OCI-LY1 (cell line): ENCODE measurements around the gene NCAPD2.

Experiments used
- H2AFZ ChIP-seq: fragments of 200-600 bp; sonication (generic), shearing (Covaris generic); 2 replicates; pipeline ENCODE4 v1.6.0; 2014; ENCODE audit warnings: antibody characterized with exemption, mild to moderate bottlenecking, low read length
- H3F3A ChIP-seq: fragments of 200-600 bp; sonication (generic), shearing (Covaris generic); 2 replicates; pipeline ENCODE4 v1.6.0; 2014; ENCODE audit warnings: mild to moderate bottlenecking, antibody characterized with exemption, low read length, moderate library complexity; ENCODE audit not compliant: insufficient read depth
- H3K27ac ChIP-seq: fragments of 200-600 bp; sonication (generic); 2 replicates; pipeline ENCODE4 v1.5.1; 2014; ENCODE audit warnings: low read length, mixed run types, mild to moderate bottlenecking, low read depth; ENCODE audit not compliant: poor library complexity, severe bottlenecking
- H3K27me3 ChIP-seq: fragments of 200-600 bp; sonication (generic); 2 replicates; pipeline ENCODE4 v1.6.0; 2014; ENCODE audit warnings: antibody characterized with exemption, mild to moderate bottlenecking, low read length, moderate library complexity; ENCODE audit not compliant: insufficient read depth
- H3K36me3 ChIP-seq: fragments of 200-600 bp; sonication (generic); 2 replicates; pipeline ENCODE4 v1.6.1; 2014; ENCODE audit warnings: mild to moderate bottlenecking, antibody characterized with exemption, low read length, moderate library complexity, mixed read lengths; ENCODE audit not compliant: insufficient read depth
- H3K4me1 ChIP-seq: fragments of 200-600 bp; sonication (generic); 2 replicates; pipeline ENCODE4 v1.5.1; 2014; ENCODE audit warnings: mild to moderate bottlenecking, low read length, moderate library complexity; ENCODE audit not compliant: insufficient read depth, severe bottlenecking
- H3K4me2 ChIP-seq: fragments of 200-600 bp; sonication (generic), shearing (Covaris generic); 2 replicates; pipeline ENCODE4 v1.6.1; 2014; ENCODE audit warnings: low read length
- H3K4me3 ChIP-seq: fragments of 200-600 bp; sonication (generic); 2 replicates; pipeline ENCODE4 v1.5.1; 2014; ENCODE audit warnings: low read length, low read depth, mild to moderate bottlenecking, mixed read lengths; ENCODE audit not compliant: poor library complexity, severe bottlenecking
- H3K79me2 ChIP-seq: fragments of 200-600 bp; shearing (Covaris generic); 2 replicates; pipeline ENCODE4 v1.6.1; 2016; ENCODE audit warnings: mixed run types, low read length, mixed read lengths; ENCODE audit not compliant: insufficient read depth
- H3K9ac ChIP-seq: fragments of 200-600 bp; sonication (generic), shearing (Covaris generic); 2 replicates; pipeline ENCODE4 v1.6.1; 2014; ENCODE audit warnings: mild to moderate bottlenecking, low read length, mixed read lengths
- H3K9me2 ChIP-seq: fragments of 200-600 bp; sonication (generic), shearing (Covaris generic); 2 replicates; pipeline ENCODE4 v1.6.1; 2014; ENCODE audit warnings: low read depth, mild to moderate bottlenecking, low read length, mixed read lengths
- H3K9me3 ChIP-seq: fragments of 200-600 bp; shearing (Covaris generic); 2 replicates; pipeline ENCODE4 v1.6.1; 2014; ENCODE audit warnings: low read length, mixed read lengths
- H4K20me1 ChIP-seq: fragments of 200-600 bp; sonication (generic), shearing (Covaris generic); 2 replicates; pipeline ENCODE4 v1.6.0; 2016; ENCODE audit warnings: mild to moderate bottlenecking, low read length; ENCODE audit not compliant: insufficient read depth
- CTCF ChIP-seq: fragments of 200-600 bp; sonication (generic), shearing (Covaris generic); IDR thresholded peaks from 2 replicates; pipeline ENCODE4 v1.5.1; 2017; ENCODE audit warnings: mild to moderate bottlenecking, antibody characterized with exemption, low read length, moderate library complexity, mixed read lengths
- EZH2 ChIP-seq: fragments of 200-600 bp; sonication (generic), shearing (Covaris generic); IDR thresholded peaks from 2 replicates; pipeline ENCODE4 v1.8.0; 2017; ENCODE audit warnings: borderline replicate concordance, mixed run types, mild to moderate bottlenecking, antibody characterized with exemption, low read length, moderate library complexity, mixed read lengths

NCAPD2 gene

DNA sequence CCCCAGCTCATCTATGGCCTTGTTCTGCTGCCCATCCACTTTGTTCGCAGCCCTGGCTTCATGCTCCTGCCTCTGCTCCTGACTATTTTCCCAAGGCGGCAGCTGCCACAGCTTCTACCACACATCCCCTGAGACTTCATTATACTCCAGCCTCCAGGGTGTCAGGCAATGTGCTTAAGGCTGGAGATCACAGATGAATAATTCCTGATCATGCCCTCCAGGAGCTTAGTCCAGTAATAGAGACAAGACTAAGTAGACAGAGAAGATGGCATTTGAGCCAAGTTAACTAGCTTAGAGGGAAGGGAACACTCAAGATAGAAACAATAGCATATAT lies 34.9 kb upstream of the NCAPD2 start:
- H3K9ac ChIP-seq = no peak overlapping the region
- 0 out of 2 replicates have a peak, but pooled peaks cover 3% of the 10 kb centered on the region for H3F3A ChIP-seq
- no peak overlapping the region for H2AFZ ChIP-seq
- H3K4me3 ChIP-seq = no peak overlapping the region
- H3K36me3 ChIP-seq = peaks cover 85% of the 10 kb centered on the region
- no peaks in the 10 kb centered on the region for H4K20me1 ChIP-seq
- H3K79me2 ChIP-seq = no peaks in the 10 kb centered on the region
- H3K4me1 ChIP-seq = peaks cover 44% of the 10 kb centered on the region
- no peaks in the 10 kb centered on the region for H3K9me2 ChIP-seq
- no peaks in the 10 kb centered on the region for H3K27me3 ChIP-seq
- TF ChIP-seq CTCF (no peak), EZH2 (no peak)
- H3K4me2 ChIP-seq = no peak overlapping the region
- H3K27ac ChIP-seq = peak overlapping the region; percentile 49
- no peaks in the 10 kb centered on the region for H3K9me3 ChIP-seq

DNA sequence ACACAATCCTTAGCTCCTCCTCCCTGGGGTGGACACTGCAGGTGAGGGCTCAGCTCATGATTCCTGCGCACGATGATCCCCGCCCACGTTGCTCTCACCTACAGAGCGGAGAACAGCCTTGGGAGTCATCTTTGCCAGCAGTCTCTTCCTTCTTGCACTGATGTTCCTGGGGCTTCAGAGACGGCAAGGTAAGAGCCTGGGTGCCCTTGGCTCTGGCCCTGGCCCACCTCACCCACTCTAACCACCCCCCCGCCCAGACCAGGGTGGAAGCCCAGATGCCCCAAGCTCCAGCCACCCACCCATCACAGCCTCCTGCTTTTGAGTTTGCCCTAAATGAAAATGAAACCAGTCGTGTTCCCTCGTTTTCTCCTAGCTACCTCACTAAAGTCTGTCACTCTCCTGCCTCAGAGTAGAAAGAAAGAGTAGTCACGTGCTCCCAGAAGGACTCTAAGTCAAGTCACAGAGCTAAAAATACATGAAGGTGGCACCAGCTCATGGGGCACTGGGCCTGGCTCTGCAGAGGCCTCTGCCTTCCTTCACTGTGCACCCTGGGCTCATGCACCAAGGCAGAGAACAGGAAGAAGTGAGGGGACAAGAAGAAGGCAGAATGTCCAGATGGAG lies 33.0 kb upstream of the NCAPD2 start:
- Histone ChIP-seq H3K4me1 (peaks cover 55% of the 10 kb centered on the region), H3K36me3 (peaks cover 87% of the 10 kb centered on the region), H3K27ac (peak overlapping the region; percentile 92), H3K4me2 (peak overlapping the region; percentile 16), H2AFZ (no peak overlapping the region), H3K9me2 (no peaks in the 10 kb centered on the region), H4K20me1 (no peaks in the 10 kb centered on the region), H3F3A (0 out of 2 replicates have a peak, but pooled peaks cover 3% of the 10 kb centered on the region), H3K9ac (peak overlapping the region; percentile 46), H3K27me3 (no peaks in the 10 kb centered on the region), H3K9me3 (no peaks in the 10 kb centered on the region), H3K79me2 (no peaks in the 10 kb centered on the region), H3K4me3 (no peak overlapping the region)
- TF ChIP-seq CTCF = no peak
- TF ChIP-seq EZH2 = no peak

- Histone ChIP-seq H3K9ac (peak overlapping the region; percentile 46), H4K20me1 (no peaks in the 10 kb centered on the region), H3K36me3 (peaks cover 94% of the 10 kb centered on the region), H3K27me3 (no peaks in the 10 kb centered on the region), H3K27ac (peak overlapping the region; percentile 92), H3K4me1 (peaks cover 55% of the 10 kb centered on the region), H3K4me2 (peak overlapping the region; percentile 16), H2AFZ (no peak overlapping the region), H3F3A (0 out of 2 replicates have a peak, but pooled peaks cover 3% of the 10 kb centered on the region), H3K79me2 (no peaks in the 10 kb centered on the region), H3K4me3 (peak overlapping the region; percentile 4), H3K9me2 (no peaks in the 10 kb centered on the region), H3K9me3 (no peaks in the 10 kb centered on the region)
- no peak for TF ChIP-seq EZH2
- no peak for TF ChIP-seq CTCF
These were observed 32.3 kb upstream of the NCAPD2 start for GRCh38 chr12:6461401-6462233.
